GM10266 (cell line): ENCODE results near the gene SERPINE2.
A peak's percentile ranks its signal among the peaks of the same experiment; 100 is the strongest.

Experiments used
- DNase-seq: peaks from one replicate; pipeline ENCODE4 v3.0.0; 2012; ENCODE audit errors: extremely low spot score
- CTCF ChIP-seq: IDR thresholded peaks from 2 replicates; pipeline ENCODE4 v1.5.1; 2012; ENCODE audit warnings: mild to moderate bottlenecking, low read depth; ENCODE audit not compliant: control insufficient read depth, insufficient read depth; ENCODE audit errors: missing control alignments

The SERPINE2 gene

GRCh38 chr2:223950448-223951347, 88.4 kb downstream of the SERPINE2 start:
- no peak for TF ChIP-seq CTCF
- no peak for DNase-seq

- no peak for DNase-seq
- TF ChIP-seq CTCF = peak; percentile 37
These were observed 89.7 kb downstream of the SERPINE2 start for GRCh38 chr2:223949241-223949840.

- no peak for DNase-seq
- no peak for TF ChIP-seq CTCF
These were observed 91.3 kb downstream of the SERPINE2 start for GRCh38 chr2:223947711-223948205.

GRCh38 chr2:223945755-223946154, 93.3 kb downstream of the SERPINE2 start:
- DNase-seq = no peak
- no peak for TF ChIP-seq CTCF

- no peak for TF ChIP-seq CTCF
- DNase-seq = peak; percentile 91
These were observed 94.2 kb downstream of the SERPINE2 start, which contains the start of gene WDFY1 for GRCh38 chr2:223944703-223945531. WDFY1 (minus strand) TSS chr2:223945335; CDS start chr2:223945284, 51 bp downstream.

GRCh38 chr2:223944166-223944702, 94.9 kb downstream of the SERPINE2 start:
- TF ChIP-seq CTCF = no peak
- no peak for DNase-seq
